MV-4-11 (cell line): ENCODE results near the gene ADAMTS13.
"Not testable (repeated sequence)": the region's sequence is repeated elsewhere in the genome, so short reads cannot be mapped to it uniquely, and the experiment has no call there.

Experiments
- DNase-seq: peaks from one replicate; lab custom pipeline; 2025; lab: John Stamatoyannopoulos, UW

Gene ADAMTS13

GRCh38 chr9:133421615-133422542 lies at the start of gene ADAMTS13:
Gene ADAMTS13 (plus strand): TSS chr9:133422367. CDS start chr9:133422444, 77 bp downstream.
- no peak for DNase-seq

- DNase-seq, result peak; percentile 92
Observed at GRCh38 chr9:133374612-133375115, 47.5 kb upstream of the ADAMTS13 start.

- DNase-seq, result peak; percentile 53
Observed at GRCh38 chr9:133375116-133375723, 46.9 kb upstream of the ADAMTS13 start.

GRCh38 chr9:133375724-133376654 lies 46.2 kb upstream of the ADAMTS13 start, which contains the start of the genes STKLD1 and SURF4:
Gene STKLD1 (plus strand): TSS chr9:133376366. CDS start chr9:133376474, 108 bp downstream.
Gene SURF4 (minus strand): TSS chr9:133376060. CDS start chr9:133375969, 91 bp downstream.
- DNase-seq, result peak; percentile 91

- not testable (repeated sequence) for DNase-seq
Observed at GRCh38 chr9:133377280-133377679, 44.9 kb upstream of the ADAMTS13 start.

- DNase-seq, result no peak
Observed at GRCh38 chr9:133377721-133378216, 44.4 kb upstream of the ADAMTS13 start.

- no peak for DNase-seq
Observed at GRCh38 chr9:133378408-133378962, 43.7 kb upstream of the ADAMTS13 start.

GRCh38 chr9:133379153-133380086 lies 42.7 kb upstream of the ADAMTS13 start:
- DNase-seq, result no peak

- DNase-seq, result no peak
Observed at GRCh38 chr9:133380734-133381133, 41.4 kb upstream of the ADAMTS13 start.

GRCh38 chr9:133382507-133383141 lies 39.5 kb upstream of the ADAMTS13 start:
- DNase-seq, result no peak

GRCh38 chr9:133383438-133383837 lies 38.7 kb upstream of the ADAMTS13 start:
- DNase-seq, result no peak

GRCh38 chr9:133384736-133385321 lies 37.3 kb upstream of the ADAMTS13 start:
- no peak for DNase-seq

GRCh38 chr9:133385452-133385851 lies 36.7 kb upstream of the ADAMTS13 start:
- no peak for DNase-seq

- no peak for DNase-seq
Observed at GRCh38 chr9:133386338-133386737, 35.8 kb upstream of the ADAMTS13 start.

GRCh38 chr9:133387680-133388079 lies 34.5 kb upstream of the ADAMTS13 start:
- DNase-seq, result no peak

GRCh38 chr9:133389025-133389557 lies 33.1 kb upstream of the ADAMTS13 start:
- no peak for DNase-seq

GRCh38 chr9:133389562-133389961 lies 32.6 kb upstream of the ADAMTS13 start:
- no peak for DNase-seq

GRCh38 chr9:133390713-133391112 lies 31.5 kb upstream of the ADAMTS13 start:
- DNase-seq, result no peak

- DNase-seq, result not testable (repeated sequence)
Observed at GRCh38 chr9:133391449-133391848, 30.7 kb upstream of the ADAMTS13 start.
